ENCODE results near the gene CXADR.
"Not testable (repeated sequence)": the region's sequence is repeated elsewhere in the genome, so short reads cannot be mapped to it uniquely, and the experiment has no call there.

Gene CXADR

GRCh38 chr21:17472592-17473271, 40.1 kb upstream of the CXADR start:
- TF ChIP-seq, protein P1, sequence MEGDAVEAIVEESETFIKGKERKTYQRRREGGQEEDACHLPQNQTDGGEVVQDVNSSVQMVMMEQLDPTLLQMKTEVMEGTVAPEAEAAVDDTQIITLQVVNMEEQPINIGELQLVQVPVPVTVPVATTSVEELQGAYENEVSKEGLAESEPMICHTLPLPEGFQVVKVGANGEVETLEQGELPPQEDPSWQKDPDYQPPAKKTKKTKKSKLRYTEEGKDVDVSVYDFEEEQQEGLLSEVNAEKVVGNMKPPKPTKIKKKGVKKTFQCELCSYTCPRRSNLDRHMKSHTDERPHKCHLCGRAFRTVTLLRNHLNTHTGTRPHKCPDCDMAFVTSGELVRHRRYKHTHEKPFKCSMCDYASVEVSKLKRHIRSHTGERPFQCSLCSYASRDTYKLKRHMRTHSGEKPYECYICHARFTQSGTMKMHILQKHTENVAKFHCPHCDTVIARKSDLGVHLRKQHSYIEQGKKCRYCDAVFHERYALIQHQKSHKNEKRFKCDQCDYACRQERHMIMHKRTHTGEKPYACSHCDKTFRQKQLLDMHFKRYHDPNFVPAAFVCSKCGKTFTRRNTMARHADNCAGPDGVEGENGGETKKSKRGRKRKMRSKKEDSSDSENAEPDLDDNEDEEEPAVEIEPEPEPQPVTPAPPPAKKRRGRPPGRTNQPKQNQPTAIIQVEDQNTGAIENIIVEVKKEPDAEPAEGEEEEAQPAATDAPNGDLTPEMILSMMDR (IDR thresholded peaks at IDR 0.05; ENCODE audit: borderline replicate concordance, insufficient read depth, low read depth, low read length): no peak
- H3K4me3 ChIP-seq (ENCODE audit: low read depth, low read length): no peak overlapping the region

DNA sequence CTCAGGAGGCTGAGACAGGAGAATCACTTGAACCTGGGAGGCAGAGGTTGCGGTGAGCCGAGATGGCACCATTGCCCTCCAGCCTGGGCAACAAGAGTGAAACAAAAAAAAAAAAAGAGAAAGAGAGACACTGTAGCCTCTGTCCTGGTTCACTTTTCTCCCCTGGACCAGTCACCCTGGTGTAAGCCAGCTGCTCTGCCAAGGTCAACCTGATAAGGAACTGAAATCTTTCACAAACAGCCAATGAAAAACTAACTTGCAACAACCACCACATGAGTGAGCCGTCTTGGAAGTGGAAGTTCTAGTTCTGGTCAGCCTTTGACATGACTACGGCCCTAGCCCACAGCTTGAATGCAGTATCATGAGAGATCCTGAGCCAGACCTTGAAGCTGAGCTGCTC, 36.8 kb upstream of the CXADR start:
- no peak overlapping the region for H3K4me3 ChIP-seq (ENCODE audit: low read depth, low read length)

GRCh38 chr21:17478156-17478555, 34.7 kb upstream of the CXADR start:
- not testable (repeated sequence) for H3K4me3 ChIP-seq (ENCODE audit: low read depth, low read length)

More for the DNA sequence above, 36.8 kb upstream of the CXADR start:
- TF ChIP-seq, protein P1 (IDR thresholded peaks at IDR 0.05; ENCODE audit: borderline replicate concordance, insufficient read depth, low read depth, low read length): no peak

DNA sequence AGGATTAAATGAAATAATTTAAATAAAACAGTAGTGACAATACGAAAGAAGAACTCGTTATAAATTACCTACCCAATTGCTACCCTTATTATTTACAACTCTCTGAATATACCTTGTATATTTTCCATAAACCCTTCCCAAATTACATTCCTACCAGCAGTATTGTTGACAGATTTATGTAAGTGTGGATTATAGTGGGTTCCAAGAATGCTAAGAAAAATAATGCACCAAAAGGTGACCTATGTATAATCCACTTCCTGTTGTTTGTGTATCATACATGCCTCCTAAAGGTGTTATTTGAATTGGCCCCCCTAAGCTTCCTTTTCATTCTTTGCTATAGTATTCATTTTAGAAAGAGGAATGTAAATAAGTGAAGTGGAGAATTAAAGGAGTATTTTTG, 33.2 kb upstream of the CXADR start:
- no peak overlapping the region for H3K4me3 ChIP-seq (ENCODE audit: low read depth, low read length)
- TF ChIP-seq, protein P1 (IDR thresholded peaks at IDR 0.05; ENCODE audit: borderline replicate concordance, insufficient read depth, low read depth, low read length): no peak

DNA sequence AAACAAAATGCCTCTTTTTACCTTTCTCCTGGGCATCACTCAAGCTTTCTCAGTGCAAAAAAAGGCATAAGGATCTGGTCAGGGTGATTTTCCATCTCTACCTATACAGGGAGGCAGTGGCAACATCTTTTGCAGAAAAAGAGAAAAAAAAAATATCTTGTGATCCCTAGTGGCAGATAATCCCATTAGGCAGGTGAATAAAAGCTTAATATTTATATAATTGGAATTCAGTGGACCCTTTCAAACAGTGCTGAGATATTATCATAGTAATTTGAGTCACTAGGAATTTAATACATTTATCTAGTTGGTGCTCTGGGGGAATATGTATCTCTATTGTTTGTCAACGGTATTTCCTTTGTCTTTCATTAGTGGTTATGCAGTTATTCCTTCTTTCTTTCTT, 29.9 kb upstream of the CXADR start:
- TF ChIP-seq, protein P1 (IDR thresholded peaks at IDR 0.05; ENCODE audit: borderline replicate concordance, insufficient read depth, low read depth, low read length): no peak
- H3K4me3 ChIP-seq (ENCODE audit: low read depth, low read length): no peak overlapping the region

DNA sequence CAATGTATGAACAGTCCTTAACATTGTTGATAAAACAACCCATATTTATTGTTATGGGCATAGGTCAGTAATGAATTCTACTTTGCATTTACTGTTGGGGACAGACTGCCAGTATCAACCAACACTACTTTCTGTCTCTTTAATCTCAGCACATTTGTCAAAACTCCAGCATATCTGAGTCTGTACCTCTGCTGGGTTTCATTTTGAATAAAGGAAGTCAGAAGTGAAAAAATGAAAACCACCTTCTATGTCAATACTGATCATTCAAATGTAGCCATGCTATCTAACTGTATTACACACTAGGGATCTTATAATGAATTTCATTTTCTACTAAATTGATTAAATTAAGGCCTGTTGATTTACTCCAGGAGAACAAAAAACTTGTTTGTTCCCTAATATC, 24.2 kb upstream of the CXADR start:
- TF ChIP-seq, protein P1 (IDR thresholded peaks at IDR 0.05; ENCODE audit: borderline replicate concordance, insufficient read depth, low read depth, low read length): no peak
- H3K4me3 ChIP-seq (ENCODE audit: low read depth, low read length): no peak overlapping the region

GRCh38 chr21:17489565-17489964, 23.3 kb upstream of the CXADR start:
- not testable (repeated sequence) for H3K4me3 ChIP-seq (ENCODE audit: low read depth, low read length)

- TF ChIP-seq, protein P1 (IDR thresholded peaks at IDR 0.05; ENCODE audit: borderline replicate concordance, insufficient read depth, low read depth, low read length): no peak
- no peak overlapping the region for H3K4me3 ChIP-seq (ENCODE audit: low read depth, low read length)
These were observed 21.0 kb upstream of the CXADR start for GRCh38 chr21:17491716-17492414.

Data from GM12875 (cell line).